NB4 (cell line): ENCODE data around the gene KIRREL3.

Experiments used
- MYC ChIP-seq: IDR thresholded peaks from 2 replicates; pipeline ENCODE4 v1.6.1; 2011; ENCODE audit warnings: low read depth, low read length
- POLR2A ChIP-seq: IDR thresholded peaks from 2 replicates; pipeline ENCODE4 v1.6.1; 2011; ENCODE audit warnings: mild to moderate bottlenecking; ENCODE audit not compliant: insufficient read length; ENCODE audit errors: extremely low read depth
- TF ChIP-seq, protein P1 (sequence below): IDR thresholded peaks from 2 replicates; pipeline ENCODE4 v1.6.1; 2011; ENCODE audit warnings: low read depth, low read length
- TF ChIP-seq, protein P2 (sequence below): IDR thresholded peaks from one replicate; pipeline ENCODE4 v1.5.1; 2012; ENCODE audit warnings: low read depth, low read length

- TF ChIP-seq, protein P1, sequence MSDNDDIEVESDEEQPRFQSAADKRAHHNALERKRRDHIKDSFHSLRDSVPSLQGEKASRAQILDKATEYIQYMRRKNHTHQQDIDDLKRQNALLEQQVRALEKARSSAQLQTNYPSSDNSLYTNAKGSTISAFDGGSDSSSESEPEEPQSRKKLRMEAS, result no peak
- TF ChIP-seq, protein P2, sequence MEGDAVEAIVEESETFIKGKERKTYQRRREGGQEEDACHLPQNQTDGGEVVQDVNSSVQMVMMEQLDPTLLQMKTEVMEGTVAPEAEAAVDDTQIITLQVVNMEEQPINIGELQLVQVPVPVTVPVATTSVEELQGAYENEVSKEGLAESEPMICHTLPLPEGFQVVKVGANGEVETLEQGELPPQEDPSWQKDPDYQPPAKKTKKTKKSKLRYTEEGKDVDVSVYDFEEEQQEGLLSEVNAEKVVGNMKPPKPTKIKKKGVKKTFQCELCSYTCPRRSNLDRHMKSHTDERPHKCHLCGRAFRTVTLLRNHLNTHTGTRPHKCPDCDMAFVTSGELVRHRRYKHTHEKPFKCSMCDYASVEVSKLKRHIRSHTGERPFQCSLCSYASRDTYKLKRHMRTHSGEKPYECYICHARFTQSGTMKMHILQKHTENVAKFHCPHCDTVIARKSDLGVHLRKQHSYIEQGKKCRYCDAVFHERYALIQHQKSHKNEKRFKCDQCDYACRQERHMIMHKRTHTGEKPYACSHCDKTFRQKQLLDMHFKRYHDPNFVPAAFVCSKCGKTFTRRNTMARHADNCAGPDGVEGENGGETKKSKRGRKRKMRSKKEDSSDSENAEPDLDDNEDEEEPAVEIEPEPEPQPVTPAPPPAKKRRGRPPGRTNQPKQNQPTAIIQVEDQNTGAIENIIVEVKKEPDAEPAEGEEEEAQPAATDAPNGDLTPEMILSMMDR, result no peak
- TF ChIP-seq POLR2A (no peak), MYC (no peak)
Observed at GRCh38 chr11:126588630-126589491, 411.7 kb downstream of the KIRREL3 start.
